ENCODE measurements around the gene PDGFA.

The PDGFA gene

DNA sequence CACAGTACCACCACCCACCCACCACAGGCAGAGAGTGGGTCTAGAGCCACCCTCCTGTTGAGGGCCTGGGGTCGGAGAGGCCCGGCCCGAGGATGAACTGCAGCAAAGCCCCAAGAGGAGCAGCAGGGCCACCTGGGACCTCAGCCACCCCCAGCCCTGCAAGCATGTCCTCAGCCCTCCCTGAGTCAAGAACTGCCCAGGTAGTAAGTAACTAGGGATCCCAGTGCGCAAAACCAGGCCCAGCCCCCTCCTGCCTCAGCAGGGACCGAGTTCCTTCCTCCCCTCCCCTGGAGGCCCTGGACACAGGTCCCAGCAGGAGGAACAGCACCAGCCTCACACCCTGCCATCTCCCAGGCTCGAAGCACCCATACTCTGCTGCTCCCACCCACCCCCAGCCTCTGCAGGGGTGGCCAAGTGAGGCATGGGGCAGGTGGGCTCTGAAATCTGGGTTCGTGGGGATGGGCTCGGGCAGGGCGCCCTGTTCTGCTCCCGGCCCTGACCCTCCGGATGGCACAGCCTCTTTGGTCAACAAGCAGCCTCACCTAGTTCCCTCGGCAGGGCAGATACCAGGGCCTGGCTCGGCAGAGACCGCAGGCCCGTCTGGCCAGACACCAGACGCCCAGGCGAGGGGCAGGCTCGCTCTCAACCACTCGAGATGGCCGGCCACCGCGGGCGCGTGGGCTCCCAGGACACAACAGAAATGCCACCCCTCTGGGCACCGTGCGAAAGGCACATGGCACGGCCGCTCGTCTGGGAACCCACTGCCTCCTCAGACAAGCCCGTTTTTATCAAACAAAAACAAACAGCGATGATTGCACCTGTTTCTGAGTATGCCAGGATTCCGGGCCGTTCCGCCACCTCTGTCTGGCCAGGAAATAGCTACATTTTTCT is 15.2 kb downstream of the PDGFA start:
- no peak for DNase-seq (ENCODE audit: low read depth)

DNA sequence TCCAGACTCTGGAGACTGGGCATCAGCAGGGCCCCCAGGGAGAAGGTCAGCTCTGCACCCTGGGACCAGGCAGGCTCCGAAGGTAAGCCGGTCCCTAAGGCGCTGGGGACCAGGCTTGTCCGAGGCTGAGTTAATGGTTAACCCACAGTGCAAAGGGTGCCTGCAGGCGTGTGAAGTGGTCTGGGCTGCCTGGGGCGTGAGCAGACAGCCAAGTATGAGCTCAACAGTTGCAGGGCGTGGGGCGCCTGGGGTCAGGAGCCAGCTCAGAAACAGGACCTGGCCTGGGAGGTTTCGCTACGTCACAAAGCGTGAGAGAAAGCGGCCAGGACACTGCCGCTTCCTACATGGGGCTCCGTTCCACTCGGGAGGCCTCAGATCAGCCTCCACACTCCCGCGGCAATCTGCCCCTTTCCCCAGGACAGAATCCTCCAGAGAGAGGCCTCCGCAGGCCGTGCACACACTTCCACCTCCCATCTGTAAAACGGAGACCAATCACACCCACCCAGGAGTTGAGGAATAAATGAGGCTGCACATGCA is 16.0 kb downstream of the PDGFA start:
- no peak for DNase-seq (ENCODE audit: low read depth)

DNA sequence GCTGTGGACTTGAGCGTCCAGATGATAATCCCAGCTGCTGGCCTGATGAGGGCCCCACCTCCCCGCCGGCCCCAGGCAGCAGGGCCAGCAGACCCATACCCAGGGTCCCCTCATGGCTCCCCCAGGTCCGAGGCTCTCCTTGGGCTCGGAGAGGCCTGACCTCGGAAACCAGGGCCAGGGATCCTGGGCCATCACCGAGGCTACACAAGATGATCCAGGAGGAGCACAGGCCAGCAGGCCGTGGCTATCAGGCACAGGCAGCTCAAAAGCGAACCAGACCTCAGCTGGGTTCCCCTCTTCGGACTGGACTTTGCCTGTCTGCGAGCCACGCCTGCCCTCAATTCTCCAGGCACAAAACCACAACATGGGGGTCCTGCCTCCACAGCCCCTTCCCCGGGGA is 17.4 kb downstream of the PDGFA start:
- DNase-seq (ENCODE audit: low read depth), result no peak

DNA sequence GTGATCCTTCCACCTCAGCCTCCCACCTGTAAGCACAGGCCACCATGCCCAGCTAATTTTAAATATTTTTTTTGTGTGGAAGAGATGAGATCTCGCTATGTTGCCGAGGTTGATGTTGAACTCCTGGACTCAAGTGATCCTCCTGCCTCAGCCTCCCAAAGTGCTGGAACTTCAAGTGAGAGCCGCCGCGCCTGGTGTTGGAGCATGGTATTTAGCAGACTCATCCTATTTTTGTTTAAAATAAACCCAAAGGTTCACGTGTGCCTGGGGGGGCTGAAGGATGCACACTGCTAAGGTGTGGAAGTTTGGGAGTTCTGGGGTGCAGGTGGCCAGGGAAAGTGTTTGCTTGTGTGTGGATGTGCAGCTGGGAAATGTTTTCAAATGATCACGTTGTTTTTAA is 18.1 kb downstream of the PDGFA start:
- DNase-seq (ENCODE audit: low read depth), result no peak

DNA sequence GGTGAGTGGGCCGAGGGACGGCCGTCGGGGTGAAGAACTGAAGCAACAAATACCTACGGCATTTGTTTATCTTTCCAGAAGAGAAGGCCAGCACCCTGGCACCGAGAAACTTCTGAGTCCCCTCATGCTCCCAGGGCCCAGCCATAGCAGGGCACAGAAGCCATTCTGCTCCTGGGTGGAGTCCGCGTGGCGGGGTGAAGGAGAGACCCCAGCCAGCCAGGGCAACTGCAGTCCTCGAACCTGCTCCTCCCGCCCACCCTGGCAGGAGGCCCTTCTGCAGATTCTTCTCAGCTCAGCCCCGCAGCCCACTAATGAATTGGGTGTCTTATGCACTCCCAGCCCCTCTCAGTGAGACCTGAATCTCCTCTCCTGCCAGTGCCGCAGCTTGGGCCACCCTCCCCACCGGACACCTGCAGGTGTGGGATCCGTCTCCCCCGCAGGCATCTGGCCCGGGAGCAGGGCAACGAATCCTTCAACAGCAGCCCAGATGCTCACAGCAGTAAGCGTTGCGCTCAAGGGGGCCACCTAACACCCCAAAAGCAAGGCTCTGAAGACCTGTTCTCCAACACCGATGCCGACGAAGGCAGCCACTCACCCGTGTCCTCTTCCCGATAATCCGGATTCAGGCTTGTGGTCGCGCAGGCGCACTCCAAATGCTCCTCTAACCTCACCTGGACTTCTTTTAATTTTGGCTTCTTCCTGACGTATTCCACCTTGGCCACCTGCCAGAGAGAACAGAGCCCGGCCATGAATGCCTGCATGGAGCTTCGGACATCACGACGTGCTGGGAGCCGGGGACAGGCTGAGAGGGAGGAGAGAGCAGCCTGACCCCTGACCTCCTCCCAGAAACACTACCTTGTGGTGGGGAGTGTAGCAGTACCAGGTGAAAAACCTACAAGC is 18.9 kb downstream of the PDGFA start:
- no peak for DNase-seq (ENCODE audit: low read depth)

DNA sequence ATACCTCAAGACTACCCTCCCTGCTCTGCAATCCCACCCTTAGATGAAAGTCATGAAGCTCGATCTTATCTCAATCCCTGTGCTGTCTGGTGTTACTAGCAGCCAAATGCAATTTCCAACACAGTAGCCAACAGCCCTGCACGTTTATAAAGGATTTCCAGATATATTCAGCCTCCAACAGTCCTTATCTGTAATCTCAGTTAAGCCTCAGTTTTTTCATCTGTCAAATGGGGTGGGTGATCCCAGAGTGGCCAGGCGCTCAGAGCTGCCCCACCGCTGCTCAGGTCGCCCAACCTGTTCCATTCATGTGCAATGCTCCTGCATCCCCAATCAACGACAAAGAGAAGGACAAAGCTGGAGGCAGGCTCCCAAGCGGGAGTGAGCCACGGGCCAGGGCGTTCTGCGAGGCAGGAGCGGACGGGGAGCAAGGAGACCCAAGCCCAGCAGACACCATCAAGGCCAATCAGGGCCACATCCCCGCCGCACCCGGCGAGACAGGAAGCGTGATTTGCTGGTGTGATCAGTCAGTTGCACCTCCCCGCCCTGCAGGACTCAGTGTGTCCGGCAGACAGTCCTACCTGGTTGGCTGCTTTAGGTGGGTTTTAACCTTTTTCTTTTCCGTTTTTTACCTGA is 19.7 kb downstream of the PDGFA start:
- DNase-seq (ENCODE audit: low read depth), result no peak

DNA sequence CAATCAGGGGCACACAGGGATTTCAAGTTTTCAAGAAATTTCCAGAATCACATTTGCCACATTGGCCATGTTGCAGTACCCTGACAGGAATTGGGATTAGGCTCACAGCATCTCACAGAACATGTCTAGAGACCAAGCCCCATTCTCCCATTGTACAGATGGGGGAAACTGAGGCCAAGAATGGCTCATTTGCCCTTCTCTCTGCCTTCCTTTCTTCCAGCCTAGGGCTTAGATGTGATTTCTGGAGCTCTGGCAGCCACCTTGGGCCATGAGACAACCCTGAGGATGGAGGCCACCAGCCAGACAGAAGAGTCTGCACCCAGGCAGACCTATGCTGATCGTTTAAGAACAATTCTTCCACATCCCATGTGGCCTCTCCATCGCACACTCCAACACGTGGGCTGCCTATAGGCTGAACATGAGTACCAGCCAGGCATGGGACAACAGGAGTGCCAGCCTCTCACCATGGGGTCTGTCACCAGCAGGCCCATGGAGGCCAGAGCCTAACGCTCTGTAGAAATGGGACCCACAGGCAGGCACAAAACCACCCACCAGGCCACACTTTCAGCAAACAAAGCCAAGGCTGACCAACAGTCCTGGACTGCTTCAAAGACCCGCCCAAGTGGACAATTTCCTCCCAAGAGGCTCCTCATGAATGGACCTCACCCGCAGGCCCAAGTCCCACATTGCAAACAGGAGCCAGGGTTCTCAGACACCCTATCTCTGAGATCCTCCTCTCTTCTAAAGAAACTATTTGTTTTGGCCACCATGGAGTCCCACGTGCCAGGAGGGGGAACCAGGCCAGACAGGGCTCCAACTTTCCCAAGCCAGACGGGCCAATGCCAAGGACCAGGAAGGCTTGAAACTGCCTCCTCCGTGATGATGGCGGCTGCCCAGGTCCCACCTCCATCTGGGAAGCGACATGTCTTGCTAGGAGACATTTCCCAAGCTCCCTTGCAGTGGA is 20.7 kb downstream of the PDGFA start:
- no peak for DNase-seq (ENCODE audit: low read depth)

DNA sequence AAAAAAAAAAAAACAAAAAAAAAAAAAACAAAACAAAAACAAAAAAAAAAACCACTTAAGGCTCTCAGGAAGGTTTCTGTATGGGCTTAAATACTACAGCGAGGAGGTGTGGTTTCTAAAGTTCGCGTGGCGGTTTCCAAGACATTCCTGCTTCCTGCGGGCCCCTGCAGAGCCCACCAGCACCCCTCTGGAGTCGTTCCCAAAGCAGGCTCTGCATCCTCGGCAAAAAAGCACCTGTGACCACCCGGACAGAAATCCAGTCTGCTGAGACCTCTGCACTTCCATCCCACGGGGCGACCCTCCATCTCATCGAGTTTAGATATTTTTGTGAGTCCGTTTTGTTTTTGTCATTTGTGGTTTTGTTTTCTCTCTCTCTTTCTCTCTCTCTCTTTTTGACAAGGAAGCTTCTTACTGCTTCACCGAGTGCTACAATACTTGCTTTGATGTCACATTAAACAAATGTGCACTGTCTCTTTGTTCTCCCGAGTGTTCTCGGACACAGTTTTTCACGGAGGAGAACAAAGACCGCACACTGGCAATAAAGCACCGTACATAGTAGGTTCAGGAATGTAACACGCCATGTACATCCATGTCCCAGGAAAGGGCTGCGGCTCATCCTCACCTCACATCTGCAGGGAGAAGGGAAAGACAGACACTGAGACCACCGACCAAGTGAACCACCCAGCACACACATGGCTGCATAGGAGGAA is 21.5 kb downstream of the PDGFA start:
- no peak for DNase-seq (ENCODE audit: low read depth)

DNA sequence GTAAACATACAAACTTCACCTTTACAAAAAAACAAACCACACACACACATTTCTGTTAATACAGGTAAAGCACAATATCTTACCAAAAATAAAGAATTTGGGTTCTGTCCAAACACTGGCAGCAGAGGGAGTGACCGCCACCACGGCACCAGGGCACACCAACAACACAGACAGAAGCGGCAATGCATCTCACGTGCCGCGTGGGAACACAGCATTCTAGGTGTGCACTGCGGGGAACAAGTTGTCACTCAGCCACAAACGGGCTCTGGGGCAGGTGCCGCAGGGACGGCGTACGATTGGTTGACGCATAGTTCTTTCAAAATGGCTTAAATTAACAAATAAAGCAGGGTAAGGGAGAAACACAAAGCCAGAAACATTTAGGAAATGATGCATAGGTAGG is 22.3 kb downstream of the PDGFA start:
- no peak for DNase-seq (ENCODE audit: low read depth)

DNA sequence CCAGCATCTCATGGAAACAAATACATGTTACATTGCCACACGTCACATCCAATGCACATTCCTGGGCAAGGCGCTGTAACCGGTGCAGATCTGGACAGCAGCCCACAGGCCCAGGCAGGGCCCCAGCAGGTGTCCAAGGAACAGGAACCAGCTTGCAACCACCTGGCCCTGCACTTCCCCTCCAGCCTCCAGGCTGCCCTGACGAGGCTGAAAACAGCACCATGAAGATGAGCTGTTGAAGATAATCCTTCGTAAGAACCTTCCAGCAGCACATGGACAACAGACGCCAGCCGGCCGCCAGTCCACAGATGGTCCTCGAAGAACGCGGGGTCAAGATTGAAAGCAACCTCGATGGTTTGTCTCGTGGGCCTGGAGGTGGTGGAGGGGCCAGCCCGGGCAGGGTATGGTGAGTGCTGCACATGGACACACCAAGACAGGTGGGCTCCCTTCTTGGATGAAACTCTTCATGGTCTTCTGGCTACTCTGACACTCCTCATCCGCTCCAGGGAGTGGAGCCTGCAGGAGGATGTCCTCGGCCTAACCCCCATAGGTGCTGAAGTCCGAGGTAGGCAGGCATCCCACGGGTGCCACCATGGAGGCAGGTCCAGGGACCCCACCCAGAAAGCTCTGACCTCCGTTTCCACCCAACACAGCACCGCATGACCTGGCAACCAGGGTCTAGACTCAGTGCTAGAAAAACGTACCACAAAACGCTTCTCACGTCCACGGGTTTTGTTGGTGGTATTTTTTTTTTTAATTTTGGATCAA is 22.9 kb downstream of the PDGFA start:
- no peak for DNase-seq (ENCODE audit: low read depth)

DNA sequence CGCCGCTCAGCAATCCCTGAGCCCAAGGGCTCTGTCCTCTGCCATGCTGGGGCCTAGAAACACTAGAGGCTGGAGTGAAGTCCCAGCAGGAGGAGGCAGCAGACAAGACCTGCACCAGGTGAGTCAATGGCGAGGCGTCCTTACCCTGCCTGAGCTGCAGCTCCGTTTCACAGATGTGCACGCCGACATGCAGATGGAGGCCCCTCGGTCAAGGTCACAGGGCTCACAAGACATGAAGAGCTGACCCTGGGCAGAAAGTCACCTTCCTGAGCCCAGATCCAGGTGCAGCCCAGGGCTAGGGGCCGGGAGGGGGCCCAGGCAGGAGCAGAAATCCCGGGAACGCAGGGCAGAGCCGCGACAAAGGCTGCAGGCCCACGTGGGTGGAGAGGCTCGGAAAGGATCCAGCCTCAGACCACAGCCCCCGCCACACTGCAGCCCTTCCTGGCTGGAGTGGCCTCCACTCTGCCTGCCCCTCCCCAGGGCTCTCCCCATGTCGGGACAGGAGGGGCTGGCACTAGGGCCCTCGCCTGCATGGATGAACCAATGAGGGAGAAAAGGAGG is 23.8 kb downstream of the PDGFA start:
- no peak for DNase-seq (ENCODE audit: low read depth)

DNA sequence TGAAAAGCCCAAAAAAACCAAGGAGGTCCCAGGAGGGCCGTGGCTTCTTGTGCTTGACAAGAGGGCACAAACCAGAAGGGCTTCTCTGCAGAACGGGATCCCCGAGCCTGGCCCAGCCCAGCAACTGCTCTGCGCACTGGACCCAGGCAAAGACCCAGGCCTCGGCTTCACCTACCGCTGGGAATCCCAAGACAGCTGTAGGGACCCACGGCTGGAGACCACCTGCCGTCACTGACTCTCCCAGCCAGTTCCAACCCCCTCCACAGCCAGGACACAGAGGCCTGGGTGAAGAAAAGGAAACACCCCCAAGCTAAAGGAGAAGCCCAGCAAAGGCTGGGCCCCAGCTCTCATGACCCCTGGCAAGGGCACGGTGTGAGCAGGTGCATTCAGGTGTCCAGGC is 24.3 kb downstream of the PDGFA start:
- no peak for DNase-seq (ENCODE audit: low read depth)

DNA sequence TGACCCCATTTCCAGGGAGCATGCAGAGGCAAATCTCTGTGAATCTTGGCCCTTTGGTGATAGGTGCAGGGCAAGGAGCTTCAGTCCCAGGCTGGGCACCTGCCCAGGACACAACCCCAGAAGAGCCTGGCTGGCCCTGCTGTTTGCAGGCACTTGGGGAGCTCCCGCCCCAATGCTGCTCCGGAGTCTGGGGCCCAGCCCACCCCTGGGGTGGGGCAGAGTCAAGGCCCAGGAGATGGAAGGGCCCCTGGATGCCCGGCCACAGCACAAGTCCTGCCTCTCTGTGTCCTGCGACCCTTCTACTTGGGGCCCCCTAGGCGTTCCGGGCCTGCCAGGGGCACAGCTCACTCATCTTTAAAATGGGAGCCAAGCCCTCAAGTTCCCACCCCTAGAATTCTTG is 24.7 kb downstream of the PDGFA start:
- DNase-seq (ENCODE audit: low read depth), result no peak

DNA sequence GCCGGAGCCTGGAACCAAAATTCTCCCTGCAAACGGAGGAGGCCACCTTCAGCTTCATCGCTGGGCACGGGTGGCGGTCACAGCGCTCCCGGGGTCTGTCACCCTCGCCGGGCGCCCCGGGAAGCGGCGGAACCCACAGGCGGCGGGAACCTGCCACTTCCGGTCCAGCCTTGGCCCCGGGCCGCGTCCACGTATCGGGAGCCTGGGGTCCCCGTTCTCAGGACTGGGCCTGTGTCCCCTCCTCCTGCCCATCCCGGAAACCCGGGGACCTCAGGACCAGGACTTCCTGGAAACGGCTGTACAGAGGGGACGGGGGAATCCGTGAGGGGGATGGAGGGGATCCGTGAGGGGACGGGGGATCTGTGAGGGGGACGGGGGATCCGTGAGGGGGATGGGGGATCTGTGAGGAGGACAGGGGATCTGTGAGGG is 25.4 kb downstream of the PDGFA start:
- no peak for DNase-seq (ENCODE audit: low read depth)

DNA sequence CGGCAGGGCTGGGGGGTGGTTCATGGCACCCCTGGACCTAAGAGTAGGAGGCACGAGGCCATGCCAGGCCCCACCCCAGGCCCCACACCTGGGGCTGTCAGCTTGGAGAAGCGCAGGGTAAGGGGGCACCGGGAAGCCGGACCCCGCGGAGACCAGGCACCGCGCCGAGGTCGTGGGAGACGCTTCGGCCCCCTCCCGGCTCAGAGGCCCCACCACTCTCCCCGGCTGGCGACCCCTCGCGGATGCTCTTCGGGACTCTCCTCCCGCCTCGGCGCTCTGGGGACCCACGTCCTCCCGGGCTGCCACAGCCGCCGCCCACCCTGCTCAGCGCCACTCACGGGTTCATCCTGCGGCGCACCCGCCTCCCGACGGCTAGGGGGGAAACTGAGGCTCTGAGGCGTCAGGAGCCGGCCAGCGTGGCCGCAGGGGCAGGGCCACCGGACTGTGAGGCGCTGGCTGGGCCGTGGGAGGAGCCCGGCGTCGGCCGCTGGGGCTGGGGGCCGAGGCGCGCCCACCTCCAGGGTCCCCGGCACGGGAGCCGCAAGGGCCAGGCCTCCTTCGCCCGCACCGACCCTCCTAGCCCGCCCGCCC is 25.9 kb downstream of the PDGFA start:
- no peak for DNase-seq (ENCODE audit: low read depth)

DNA sequence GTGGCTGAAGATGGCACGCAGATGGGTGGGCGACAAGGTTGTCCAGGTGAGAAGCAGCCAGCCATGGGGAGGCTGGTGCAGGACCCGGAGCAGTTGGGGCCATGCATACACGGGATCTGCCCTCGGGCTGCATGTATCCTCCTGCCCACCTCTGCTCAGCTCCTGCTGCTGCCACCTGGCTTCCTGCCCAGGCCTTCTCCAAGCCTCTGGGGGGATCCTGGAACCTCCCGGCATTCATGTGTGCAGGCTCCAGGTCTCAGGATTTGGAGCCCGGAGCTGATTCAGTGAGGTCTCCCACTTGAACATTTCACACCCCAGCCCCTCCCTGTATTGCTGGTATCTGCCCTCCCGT is 27.0 kb downstream of the PDGFA start:
- DNase-seq (ENCODE audit: low read depth), result no peak

DNA sequence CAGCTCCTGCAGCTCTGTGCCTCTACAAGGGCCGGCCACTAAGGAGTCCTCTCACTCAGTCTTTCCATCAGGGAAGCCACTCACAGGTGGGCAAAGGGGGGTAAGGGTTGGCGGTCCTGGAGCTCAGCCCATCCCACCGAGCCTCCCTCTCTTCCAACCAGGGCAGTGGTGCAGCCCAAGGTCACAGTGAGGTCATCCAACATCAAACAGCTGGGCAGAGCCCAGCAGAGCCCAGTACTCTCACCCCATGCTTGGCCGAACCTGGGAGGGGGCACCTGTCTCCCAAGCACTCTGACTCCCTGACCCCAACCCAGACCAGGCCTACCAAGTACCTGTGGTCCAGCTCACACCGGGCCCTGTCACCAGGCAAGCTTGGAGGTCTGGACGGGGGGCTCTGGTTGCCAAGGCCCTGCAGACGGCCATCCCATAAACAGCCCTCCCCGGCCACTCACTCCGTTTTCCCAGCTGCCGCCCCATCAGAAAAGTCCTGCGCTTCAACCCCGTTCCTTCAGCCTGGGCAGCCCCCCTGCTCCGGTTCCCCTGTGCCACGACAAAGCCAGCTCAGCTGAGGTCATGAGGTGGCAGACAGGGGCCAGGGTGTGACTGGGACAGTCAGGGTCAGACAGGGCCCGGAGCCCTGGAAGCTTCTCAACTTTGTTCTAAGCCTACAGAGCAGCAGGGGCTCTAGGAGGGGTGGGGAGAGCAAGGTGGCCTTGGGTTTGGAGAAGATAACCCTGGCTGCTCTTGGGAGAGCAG is 27.5 kb downstream of the PDGFA start:
- DNase-seq (ENCODE audit: low read depth), result no peak

DNA sequence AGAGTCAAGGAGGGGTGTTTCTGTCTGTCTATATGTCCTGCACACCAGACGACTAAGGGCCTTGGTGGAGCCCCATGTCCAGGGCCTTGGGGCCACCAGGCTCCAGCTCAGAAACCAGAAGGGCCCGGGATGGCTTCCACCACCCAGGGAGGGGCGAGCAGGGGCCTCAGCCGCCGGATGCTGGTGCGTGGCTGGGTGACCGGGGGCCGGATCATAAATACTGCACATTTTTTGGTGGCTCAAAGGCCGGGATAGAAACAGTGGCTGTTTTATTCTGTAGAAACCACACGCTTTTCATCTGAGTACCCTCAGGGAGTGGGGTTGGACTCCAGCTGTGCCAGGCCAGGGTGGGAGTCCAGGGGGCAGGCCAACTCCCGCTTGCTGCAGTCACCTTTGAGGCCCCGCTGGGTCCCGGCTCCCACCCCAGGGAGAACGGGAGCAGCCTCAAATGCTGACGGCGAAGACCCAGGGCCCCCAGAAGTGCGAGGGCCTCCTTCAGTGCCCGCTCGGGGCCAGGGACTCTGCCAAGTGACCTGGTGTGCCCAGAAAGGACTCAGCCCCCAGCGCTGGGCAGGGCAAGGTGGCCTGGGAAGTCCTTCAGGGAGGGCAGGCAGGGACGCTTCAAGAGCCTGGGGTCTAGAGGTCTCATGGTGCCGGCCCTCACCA is 28.2 kb downstream of the PDGFA start:
- no peak for DNase-seq (ENCODE audit: low read depth)
